Measurements from ENCODE around the gene BCL11A. TPM values are rescaled to one million over a fixed set of nuclear protein-coding genes. Genes with fewer than 3 reads are reported as not detected.
A peak's percentile ranks its signal among the peaks of the same experiment; 100 is the strongest.

The BCL11A gene
- total RNA-seq, result 1 to 10 TPM in 1 of 3 donors, under 1 TPM in 2; 0.38 to 2.6 (median 0.87) TPM

GRCh38 chr2:60553495-60554073 is at the start of gene BCL11A:
Gene BCL11A (minus strand): TSS chr2:60553654. CDS start chr2:60553270, 384 bp downstream.
- Mint-ChIP-seq H3K36me3 (ENCODE audit: insufficient read depth) (peaks cover 2% of the 10 kb centered on the region), H3K9me3 (peaks cover 3% of the 10 kb centered on the region), H3K4me3 (peak within 1 kb of the TSS; percentile 84), H3K4me1 (ENCODE audit: low read depth) (peaks cover 50% of the 10 kb centered on the region), H3K27me3 (ENCODE audit: low read depth) (peaks cover 67% of the 10 kb centered on the region)
- ATAC-seq (no peak), DNase-seq (no peak)

GRCh38 chr2:60602828-60603532 is 49.5 kb upstream of the BCL11A start:
- Mint-ChIP-seq H3K9me3 (no peaks in the 10 kb centered on the region), H3K27me3 (ENCODE audit: low read depth) (peaks cover 7% of the 10 kb centered on the region), H3K36me3 (ENCODE audit: insufficient read depth) (no peaks in the 10 kb centered on the region), H3K4me3 (no peak overlapping the region), H3K4me1 (ENCODE audit: low read depth) (no peaks in the 10 kb centered on the region)
- no peak for ATAC-seq
- no peak for DNase-seq

GRCh38 chr2:60602388-60602787 is 48.9 kb upstream of the BCL11A start:
- DNase-seq (no peak), ATAC-seq (no peak)
- Mint-ChIP-seq H3K4me3 (no peak overlapping the region), H3K4me1 (ENCODE audit: low read depth) (no peaks in the 10 kb centered on the region), H3K27me3 (ENCODE audit: low read depth) (peaks cover 7% of the 10 kb centered on the region), H3K36me3 (ENCODE audit: insufficient read depth) (no peaks in the 10 kb centered on the region), H3K9me3 (no peaks in the 10 kb centered on the region)

GRCh38 chr2:60598271-60598670 is 44.8 kb upstream of the BCL11A start:
- ATAC-seq, result no peak
- Mint-ChIP-seq H3K9me3 (no peaks in the 10 kb centered on the region), H3K36me3 (ENCODE audit: insufficient read depth) (no peaks in the 10 kb centered on the region), H3K27me3 (ENCODE audit: low read depth) (peaks cover 6% of the 10 kb centered on the region), H3K4me3 (no peak overlapping the region), H3K4me1 (ENCODE audit: low read depth) (no peaks in the 10 kb centered on the region)
- DNase-seq, result no peak

- DNase-seq (no peak), ATAC-seq (no peak)
- H3K27me3 Mint-ChIP-seq (ENCODE audit: low read depth), result peaks cover 2% of the 10 kb centered on the region
- H3K9me3 Mint-ChIP-seq, result peaks cover 3% of the 10 kb centered on the region
- H3K4me3 Mint-ChIP-seq, result no peak overlapping the region
- no peaks in the 10 kb centered on the region for H3K4me1 Mint-ChIP-seq (ENCODE audit: low read depth)
- H3K36me3 Mint-ChIP-seq (ENCODE audit: insufficient read depth), result no peaks in the 10 kb centered on the region
These were observed 43.9 kb upstream of the BCL11A start for GRCh38 chr2:60597346-60597745.

- H3K9me3 Mint-ChIP-seq, result peaks cover 8% of the 10 kb centered on the region
- H3K4me3 Mint-ChIP-seq, result no peak overlapping the region
- DNase-seq (no peak), ATAC-seq (no peak)
- peaks cover 3% of the 10 kb centered on the region for H3K27me3 Mint-ChIP-seq (ENCODE audit: low read depth)
- no peaks in the 10 kb centered on the region for H3K4me1 Mint-ChIP-seq (ENCODE audit: low read depth)
- H3K36me3 Mint-ChIP-seq (ENCODE audit: insufficient read depth), result no peaks in the 10 kb centered on the region
These were observed 43.0 kb upstream of the BCL11A start for GRCh38 chr2:60596411-60596810.

- ATAC-seq (no peak), DNase-seq (no peak)
- peaks cover 4% of the 10 kb centered on the region for H3K27me3 Mint-ChIP-seq (ENCODE audit: low read depth)
- H3K4me1 Mint-ChIP-seq (ENCODE audit: low read depth), result no peaks in the 10 kb centered on the region
- H3K4me3 Mint-ChIP-seq, result no peak overlapping the region
- H3K9me3 Mint-ChIP-seq, result peaks cover 8% of the 10 kb centered on the region
- no peaks in the 10 kb centered on the region for H3K36me3 Mint-ChIP-seq (ENCODE audit: insufficient read depth)
These were observed 42.5 kb upstream of the BCL11A start for GRCh38 chr2:60595953-60596352.

- no peak for DNase-seq
- Mint-ChIP-seq H3K4me3 (no peak overlapping the region), H3K4me1 (ENCODE audit: low read depth) (no peaks in the 10 kb centered on the region), H3K9me3 (peaks cover 8% of the 10 kb centered on the region), H3K36me3 (ENCODE audit: insufficient read depth) (no peaks in the 10 kb centered on the region), H3K27me3 (ENCODE audit: low read depth) (peaks cover 26% of the 10 kb centered on the region)
- no peak for ATAC-seq
These were observed 35.6 kb upstream of the BCL11A start for GRCh38 chr2:60589104-60589503.

GRCh38 chr2:60586081-60586480 is 32.6 kb upstream of the BCL11A start:
- ATAC-seq (no peak), DNase-seq (no peak)
- H3K36me3 Mint-ChIP-seq (ENCODE audit: insufficient read depth), result no peaks in the 10 kb centered on the region
- no peak overlapping the region for H3K4me3 Mint-ChIP-seq
- H3K27me3 Mint-ChIP-seq (ENCODE audit: low read depth), result peaks cover 42% of the 10 kb centered on the region
- no peaks in the 10 kb centered on the region for H3K4me1 Mint-ChIP-seq (ENCODE audit: low read depth)
- no peaks in the 10 kb centered on the region for H3K9me3 Mint-ChIP-seq

GRCh38 chr2:60585276-60585675 is 31.8 kb upstream of the BCL11A start:
- Mint-ChIP-seq H3K4me3 (no peak overlapping the region), H3K4me1 (ENCODE audit: low read depth) (no peaks in the 10 kb centered on the region), H3K9me3 (no peaks in the 10 kb centered on the region), H3K36me3 (ENCODE audit: insufficient read depth) (no peaks in the 10 kb centered on the region), H3K27me3 (ENCODE audit: low read depth) (peaks cover 49% of the 10 kb centered on the region)
- no peak for DNase-seq
- no peak for ATAC-seq

GRCh38 chr2:60583604-60584003 is 30.1 kb upstream of the BCL11A start:
- Mint-ChIP-seq H3K4me3 (no peak overlapping the region), H3K27me3 (ENCODE audit: low read depth) (peaks cover 48% of the 10 kb centered on the region), H3K9me3 (no peaks in the 10 kb centered on the region), H3K4me1 (ENCODE audit: low read depth) (no peaks in the 10 kb centered on the region), H3K36me3 (ENCODE audit: insufficient read depth) (no peaks in the 10 kb centered on the region)
- DNase-seq (no peak), ATAC-seq (no peak)

- Mint-ChIP-seq H3K4me1 (ENCODE audit: low read depth) (no peaks in the 10 kb centered on the region), H3K27me3 (ENCODE audit: low read depth) (peaks cover 42% of the 10 kb centered on the region), H3K36me3 (ENCODE audit: insufficient read depth) (no peaks in the 10 kb centered on the region), H3K4me3 (no peak overlapping the region), H3K9me3 (no peaks in the 10 kb centered on the region)
- DNase-seq (peak; percentile 38), ATAC-seq (peak; percentile 90 to 94)
These were observed 28.2 kb upstream of the BCL11A start for GRCh38 chr2:60581433-60582282.

- DNase-seq, result no peak
- no peaks in the 10 kb centered on the region for H3K36me3 Mint-ChIP-seq (ENCODE audit: insufficient read depth)
- H3K4me3 Mint-ChIP-seq, result no peak overlapping the region
- H3K4me1 Mint-ChIP-seq (ENCODE audit: low read depth), result no peaks in the 10 kb centered on the region
- H3K27me3 Mint-ChIP-seq (ENCODE audit: low read depth), result peaks cover 25% of the 10 kb centered on the region
- no peaks in the 10 kb centered on the region for H3K9me3 Mint-ChIP-seq
- ATAC-seq, result no peak
These were observed 24.3 kb upstream of the BCL11A start for GRCh38 chr2:60577682-60578283.

GRCh38 chr2:60573251-60573650 is 19.8 kb upstream of the BCL11A start:
- DNase-seq (no peak), ATAC-seq (no peak)
- no peaks in the 10 kb centered on the region for H3K9me3 Mint-ChIP-seq
- H3K4me1 Mint-ChIP-seq (ENCODE audit: low read depth), result no peaks in the 10 kb centered on the region
- no peak overlapping the region for H3K4me3 Mint-ChIP-seq
- H3K36me3 Mint-ChIP-seq (ENCODE audit: insufficient read depth), result no peaks in the 10 kb centered on the region
- H3K27me3 Mint-ChIP-seq (ENCODE audit: low read depth), result peaks cover 19% of the 10 kb centered on the region
